ENCODE results near the gene PAK4.
"Not testable (repeated sequence)": the region's sequence is repeated elsewhere in the genome, so short reads cannot be mapped to it uniquely, and the experiment has no call there.

PAK4 gene

DNA sequence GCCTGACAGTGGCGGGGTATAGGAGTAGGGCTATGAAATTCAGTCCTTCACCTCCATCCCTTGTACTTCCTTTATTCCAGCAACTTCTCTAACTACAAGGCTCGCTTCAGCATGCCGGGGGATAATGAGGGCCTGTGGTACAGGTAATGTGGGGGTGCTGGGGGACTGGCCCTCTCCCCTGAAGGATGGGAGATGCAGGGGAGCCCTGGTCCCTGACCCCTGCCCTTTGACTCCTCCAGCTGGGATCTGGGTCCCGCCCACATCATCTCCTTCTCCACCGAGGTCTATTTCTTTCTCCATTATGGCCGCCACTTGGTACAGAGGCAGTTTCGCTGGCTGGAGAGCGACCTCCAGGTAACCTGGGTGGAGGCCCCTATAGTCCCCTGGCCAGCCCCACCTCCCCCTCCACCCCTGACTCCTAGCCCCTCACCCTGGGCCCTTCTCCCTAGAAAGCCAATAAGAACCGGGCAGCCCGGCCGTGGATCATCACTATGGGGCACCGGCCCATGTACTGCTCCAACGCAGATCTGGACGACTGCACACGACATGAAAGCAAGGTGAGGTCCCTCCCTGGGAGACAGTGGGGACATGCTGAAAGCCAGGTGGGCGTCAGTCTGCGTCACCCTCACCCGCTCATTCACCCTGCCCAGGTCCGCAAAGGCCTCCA is 25.0 kb upstream of the PAK4 start:
- no peak for DNase-seq (ENCODE audit: low spot score)

DNA sequence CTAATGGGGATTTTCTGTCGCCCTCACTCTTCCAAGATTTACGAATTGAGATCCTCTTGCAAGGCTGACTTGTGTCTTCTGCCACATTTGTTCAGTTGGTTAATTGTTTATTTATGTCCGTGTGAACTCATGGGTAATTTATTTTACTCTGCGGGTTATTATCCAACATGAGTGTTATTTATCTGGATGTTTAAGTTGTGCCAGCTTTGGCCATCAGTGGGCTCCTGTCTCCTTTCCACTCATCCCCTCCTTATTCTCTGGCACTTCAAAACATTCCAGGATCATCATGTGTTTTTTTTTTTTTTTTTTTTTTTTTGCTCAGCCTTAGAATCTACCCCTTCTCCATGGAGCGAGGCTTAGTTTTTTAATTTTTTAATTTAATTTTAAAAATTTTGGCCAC is 22.4 kb upstream of the PAK4 start:
- no peak for DNase-seq (ENCODE audit: low spot score)

DNA sequence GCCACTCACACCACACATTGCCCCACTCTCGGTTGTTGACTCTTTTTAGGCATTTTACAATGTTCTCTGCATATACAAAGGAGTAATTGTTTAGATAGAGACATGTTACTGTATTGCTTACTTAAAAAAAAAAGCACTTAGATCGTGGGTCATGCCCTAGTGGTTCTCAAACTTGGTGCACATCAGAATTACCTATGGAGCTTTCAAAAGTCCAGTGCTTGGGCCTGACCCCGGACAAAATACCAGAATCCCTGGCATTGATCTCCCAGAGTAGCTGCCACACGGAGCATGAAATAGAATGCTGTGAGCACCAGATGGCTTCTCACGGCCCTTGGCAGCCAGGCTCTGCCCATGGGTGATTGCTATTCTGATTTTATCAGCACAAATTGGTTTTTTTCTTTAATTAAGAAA is 21.4 kb upstream of the PAK4 start:
- DNase-seq (ENCODE audit: low spot score) = no peak

DNA sequence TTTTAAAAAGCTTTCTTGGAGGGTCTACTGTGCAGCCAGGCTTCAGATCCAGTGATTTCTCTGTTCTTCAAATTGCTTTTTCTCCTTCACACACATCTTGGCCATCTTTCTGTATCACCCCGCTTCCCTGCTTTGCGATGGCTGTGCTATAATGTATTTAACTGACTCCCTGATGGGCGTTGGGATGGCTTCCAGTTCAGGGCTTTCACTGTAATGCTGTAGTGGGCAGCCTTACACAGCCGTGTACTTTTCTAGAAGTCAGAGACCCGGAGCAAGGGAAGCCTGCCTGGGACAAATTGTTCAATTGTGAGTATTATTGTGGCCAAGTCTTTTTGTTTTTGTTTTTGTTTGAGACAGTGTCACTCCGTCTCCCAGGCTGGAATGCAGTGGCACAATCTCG is 19.4 kb upstream of the PAK4 start:
- DNase-seq (ENCODE audit: low spot score) = no peak

DNA sequence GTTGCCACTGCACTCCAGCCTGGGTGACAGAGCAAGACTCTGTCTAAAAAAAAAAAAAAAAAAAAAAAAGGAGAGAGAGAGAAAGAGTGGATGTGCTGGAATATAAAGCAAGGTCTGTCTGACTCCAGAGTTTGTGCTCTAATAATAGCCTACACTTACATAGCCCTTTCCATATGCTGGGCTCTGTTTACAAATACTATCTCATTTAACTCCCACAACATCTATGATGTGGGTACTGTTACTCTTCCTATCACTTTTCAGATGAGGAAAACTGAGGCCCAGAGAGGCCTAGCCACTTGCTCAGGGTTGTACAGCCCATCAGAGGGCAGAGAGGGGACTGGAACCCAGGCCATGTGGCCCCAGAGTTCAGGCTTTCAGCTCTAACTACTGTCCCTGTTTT is 15.9 kb upstream of the PAK4 start:
- DNase-seq (ENCODE audit: low spot score) = no peak

DNA sequence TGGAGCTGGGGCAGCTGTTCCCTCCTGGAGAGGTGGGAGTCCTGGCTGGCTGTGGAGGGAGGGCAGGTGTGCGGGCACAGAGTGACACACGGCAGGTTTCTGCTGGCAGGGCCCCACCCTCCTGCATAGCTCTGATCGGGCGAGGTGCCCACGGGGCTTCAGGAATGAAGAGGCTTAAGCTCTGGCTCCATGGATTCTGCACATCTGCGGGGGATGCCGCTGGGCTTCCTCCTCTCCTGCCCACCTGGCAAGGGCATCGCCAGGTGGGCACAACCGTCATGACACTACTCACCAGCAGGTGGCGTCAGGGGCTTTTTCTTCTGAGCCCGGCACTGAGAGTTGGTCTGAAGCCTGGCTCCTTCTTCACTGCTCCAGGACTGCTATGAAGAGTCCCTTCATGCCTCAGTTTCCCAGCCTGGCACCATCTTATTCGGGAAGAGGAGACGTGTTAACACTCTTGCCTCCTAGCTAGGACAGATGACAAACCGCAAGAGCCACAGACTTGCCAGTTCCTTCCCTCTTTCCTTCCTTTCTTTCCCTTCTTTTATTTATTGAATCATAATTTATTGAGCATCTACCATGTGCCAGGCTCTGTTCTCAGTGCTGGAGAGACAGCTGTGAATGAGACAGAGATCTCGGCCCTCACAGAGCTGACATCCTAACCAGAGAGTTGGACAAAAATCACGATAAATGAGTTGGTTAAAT is 15.2 kb upstream of the PAK4 start:
- peak; percentile 73 for DNase-seq (ENCODE audit: low spot score)

DNA sequence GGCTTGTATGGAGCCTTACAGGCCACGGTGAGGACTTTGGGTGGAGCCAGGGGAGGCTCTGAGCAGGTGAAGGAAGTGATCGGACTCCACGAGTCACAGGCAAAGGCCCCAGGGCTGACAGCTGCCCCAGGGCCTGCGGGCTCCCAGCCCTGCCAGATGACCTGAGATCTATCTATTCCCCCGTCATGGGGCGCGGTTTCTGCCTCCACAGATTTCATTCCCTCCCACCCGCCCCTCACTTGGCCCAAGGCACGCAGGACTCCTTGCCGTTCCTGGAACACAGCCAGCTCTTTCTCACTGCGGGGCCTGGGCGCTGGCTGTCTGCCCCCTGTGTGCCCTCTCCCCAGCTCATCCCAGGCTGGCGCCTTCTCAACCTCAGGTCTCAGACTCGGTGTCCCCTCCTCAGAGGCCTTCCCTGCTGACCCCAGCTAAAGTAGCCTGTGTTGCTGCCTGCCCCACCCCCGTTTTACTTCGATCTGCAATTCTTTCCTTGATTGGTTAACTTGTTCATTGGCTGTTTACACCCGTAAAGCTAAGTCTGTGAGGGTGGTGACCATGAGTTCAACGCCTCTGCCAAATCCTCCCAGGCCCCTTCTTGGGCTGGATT is 13.9 kb upstream of the PAK4 start:
- DNase-seq (ENCODE audit: low spot score) = no peak

DNA sequence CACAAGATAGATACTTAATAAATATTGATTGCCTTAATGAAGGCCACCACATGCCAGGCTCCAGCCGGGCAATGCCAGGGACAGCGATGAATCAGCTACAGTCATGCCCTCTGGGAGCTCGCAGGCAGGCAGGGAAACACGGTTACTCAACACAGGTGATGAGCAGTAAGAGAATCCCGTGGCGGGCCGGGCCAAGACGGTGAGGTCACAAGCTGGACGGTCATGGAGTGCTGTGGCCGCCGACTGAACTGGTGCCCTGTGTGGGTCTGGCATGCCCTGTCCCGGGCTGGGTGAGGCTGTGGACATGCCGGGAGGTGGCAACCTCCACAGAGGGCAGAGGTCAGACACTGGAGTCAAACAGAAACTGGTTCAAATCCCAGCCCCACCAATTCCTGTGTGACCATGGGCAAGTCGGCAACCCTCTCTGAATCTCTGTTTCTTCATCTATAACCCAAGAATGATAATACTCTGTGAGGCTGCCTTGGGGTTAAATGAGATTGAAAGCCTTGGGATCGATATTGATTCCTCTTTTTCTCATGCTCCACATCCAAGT is 13.2 kb upstream of the PAK4 start:
- DNase-seq (ENCODE audit: low spot score) = no peak

DNA sequence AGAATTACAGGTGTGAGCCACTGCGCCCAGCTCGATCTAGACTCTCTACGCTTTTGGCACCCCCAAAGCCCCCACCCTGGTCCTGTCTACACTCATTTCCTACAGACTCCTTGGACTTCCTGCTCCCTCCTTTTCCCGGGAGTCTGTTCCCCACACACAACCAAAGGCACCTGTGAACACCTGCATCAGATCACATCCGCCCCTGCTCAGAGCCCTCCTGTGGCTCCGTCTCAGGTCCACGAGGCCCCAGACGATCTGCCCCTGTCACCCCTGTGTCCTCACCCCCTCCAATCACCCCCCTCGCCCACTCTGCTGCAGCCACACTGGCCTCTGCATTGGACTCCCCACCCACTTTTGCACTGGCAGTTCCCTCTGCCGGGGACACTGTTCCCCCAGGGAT is 12.4 kb upstream of the PAK4 start:
- no peak for DNase-seq (ENCODE audit: low spot score)

DNA sequence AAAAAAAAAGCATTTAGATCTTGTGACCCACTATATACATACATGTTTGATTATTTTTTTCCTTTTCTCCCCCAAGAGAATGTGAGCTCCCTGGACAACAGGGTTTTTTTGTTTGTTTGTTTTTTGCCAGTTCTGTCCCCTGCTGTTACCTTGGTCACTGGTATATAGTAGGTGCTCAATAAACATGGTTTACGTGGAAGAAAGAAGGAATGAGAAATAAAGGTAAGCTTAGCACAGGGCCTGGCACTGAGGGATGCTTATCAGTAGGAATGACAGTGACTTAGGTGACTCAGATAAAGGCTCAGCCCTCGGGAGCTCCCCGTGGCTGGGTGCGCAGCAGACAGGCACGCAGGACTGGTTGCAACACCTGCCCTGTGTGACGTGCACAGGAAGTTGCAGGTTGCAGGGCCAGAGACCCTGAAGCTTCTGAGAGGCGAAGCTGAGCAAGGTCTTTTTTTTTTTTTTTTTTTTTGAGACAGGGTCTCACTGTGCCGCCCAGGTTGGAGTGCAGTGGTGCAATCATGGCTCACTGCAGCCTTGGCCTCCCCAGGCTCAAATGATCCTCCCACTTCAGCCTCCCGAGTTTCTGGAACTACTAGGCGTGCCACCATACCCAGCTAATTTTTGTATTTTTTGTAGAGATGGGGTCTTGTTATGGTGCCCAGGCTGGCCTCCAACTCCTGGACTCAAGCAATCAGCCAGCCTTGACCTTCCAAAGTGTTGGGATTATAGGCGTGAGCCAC is 10.3 kb upstream of the PAK4 start:
- no peak for DNase-seq (ENCODE audit: low spot score)

DNA sequence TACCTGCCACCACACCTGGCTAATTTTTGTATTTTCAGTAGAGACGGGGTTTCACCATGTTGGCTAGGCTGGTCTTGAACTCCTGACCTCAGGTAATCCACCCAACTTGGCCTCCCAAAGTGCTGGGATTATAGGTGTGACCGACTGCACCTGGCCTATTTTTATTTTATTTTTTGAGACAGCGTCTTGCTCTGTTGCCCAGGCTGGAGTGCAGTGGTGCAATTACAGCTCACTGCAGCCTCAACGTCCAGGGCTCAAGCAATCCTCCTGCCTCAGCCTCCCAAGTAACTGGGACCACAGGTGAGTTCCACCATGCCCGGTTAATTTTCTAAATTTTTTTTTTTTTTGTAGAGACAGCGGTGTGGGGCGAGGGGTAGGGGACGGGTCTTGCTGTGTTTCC is 8.6 kb upstream of the PAK4 start:
- not testable (repeated sequence) for DNase-seq (ENCODE audit: low spot score)

DNA sequence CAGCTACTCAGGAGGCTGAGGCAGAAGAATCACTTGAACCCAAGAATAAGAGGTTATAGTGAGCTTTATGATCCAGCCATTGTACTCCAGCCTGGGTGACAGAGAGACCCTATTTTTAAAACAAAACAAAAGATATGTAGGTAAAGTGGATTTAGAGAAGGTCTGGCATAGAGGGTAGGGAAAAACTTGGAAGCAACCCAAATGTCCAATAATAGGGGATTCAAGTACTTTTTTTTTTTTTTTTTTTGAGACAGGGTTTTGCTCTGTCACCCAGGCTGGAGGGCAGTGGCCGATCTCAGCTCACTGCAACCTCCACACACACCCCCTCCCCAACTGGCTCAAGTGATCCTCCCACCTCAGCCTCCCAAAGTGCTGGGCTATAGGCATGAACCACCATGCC is 5.8 kb upstream of the PAK4 start:
- no peak for DNase-seq (ENCODE audit: low spot score)

DNA sequence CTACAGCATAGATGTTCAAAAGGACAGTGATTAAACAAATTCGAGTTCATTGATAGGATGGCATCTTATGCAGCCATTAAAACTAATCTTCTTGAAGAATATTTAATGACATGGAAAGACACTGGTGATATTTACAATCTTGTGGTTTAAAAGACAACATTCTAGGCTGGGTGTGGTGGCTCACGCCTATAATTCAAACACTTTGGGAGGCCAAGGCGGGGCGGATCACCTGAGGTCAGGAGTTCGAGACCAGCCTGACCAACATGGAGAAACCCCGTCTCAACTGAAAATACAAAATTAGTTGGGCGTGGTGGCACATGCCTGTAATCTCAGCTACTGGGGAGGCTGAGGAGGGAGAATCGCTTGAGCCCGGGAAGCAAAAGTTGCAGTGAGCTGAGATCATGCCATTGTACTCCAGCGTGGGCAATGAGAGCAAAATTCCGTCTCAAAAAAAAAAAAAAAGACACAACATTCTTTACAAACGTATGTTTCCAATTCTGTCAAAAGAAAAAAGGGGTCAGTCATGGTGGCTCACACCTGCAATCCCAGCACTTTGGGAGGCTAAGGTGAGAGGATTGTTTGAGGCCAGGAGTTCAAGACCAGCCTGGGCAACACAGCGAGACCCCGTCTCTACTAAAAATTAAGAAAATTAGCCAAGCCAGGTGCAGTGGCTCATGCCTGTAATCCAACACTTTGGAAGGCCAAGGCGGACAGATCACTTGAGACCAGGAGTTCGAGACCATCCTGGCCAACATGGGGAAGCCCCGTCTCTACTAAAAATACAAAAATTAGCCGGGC is 2.5 kb upstream of the PAK4 start:
- DNase-seq (ENCODE audit: low spot score) = no peak

DNA sequence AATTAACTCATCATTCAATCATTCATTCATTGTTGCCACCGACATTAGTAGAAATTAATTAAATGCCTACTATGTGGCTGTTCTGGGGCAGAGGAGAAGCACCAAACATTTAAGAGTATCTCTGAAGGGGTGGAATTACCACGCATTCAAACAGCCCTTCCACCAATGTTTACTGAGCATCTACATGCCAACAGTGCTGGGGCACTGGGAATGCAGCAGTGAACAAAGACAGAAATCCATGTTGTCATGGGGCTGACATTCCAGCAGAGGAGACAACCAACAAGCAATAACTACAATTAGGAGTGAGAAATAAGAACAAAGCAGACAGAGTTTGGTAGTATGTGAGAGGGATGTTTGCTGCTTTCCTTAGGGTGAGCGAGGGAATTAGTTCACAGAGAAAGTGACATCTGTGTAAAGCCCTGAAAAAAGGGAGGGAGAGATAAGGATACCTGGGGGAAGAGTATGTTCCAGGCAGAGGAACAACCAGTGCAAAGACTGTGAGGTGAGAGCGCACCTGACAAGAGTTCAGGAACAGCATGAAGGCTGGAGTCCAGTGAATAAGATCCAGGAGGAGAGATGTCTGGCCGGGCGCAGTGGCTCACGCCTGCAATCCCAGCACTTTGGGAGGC is 1.3 kb upstream of the PAK4 start:
- DNase-seq (ENCODE audit: low spot score) = no peak

DNA sequence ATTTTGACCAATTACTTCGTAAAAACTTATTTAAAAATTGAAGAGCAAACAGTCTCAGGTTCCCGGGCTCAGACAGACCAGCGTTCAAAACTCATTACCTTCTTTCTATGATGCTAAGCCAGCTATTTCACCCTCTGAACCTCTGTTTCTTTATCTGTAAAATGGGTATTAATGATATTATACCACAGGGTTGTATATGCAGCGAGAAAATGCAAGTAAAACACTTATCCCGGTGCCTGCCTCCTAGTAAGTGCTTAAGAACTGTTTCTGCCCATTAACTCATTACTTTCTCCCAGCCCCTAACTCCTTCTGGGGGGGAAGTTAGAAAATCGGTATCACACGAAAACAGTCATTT is 410 bp upstream of the PAK4 start:
- no peak for DNase-seq (ENCODE audit: low spot score)

DNA sequence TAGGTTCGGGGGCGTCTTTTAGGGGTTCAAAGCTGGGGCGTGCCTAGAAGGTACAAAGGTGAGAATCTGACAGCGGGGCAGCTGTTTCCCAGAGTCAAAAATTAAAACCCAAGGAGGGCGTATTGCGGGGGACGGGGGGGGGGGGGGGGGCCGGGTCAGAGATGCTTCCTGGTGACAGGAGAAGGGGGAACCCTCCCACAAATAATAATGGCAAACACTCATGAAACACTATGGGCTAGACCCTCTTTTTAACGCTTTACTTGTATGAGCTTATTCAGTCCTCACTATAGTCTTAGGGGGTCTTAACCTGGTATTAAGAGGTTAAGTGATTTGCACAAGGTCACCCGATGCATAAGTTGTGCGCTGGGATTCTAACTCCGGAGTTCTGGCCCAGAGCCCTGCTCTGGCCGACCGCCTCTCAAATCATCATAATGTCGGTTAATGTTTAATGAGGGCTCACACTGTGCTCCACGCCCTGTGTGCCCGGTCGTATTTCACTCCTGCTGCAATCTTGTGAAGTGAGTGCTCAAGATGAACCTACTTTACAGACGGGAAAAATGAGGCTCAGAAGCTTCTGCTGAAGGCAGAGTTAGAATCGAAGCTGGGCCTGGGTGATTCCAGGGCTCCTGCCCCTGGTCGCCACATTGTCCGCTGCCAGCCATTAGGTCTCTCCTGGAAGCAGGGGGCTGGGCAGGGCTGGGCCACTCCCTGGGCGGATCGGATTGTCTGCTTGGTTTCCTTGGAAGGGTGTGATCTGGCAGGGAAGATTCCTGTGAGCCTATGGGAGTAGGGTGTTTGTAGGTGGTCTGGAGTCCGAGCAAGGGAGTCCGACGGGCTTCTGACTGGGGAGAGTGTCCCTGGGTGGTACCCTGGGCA is 964 bp downstream of the PAK4 start:
- peak; percentile 83 for DNase-seq (ENCODE audit: low spot score)

DNA sequence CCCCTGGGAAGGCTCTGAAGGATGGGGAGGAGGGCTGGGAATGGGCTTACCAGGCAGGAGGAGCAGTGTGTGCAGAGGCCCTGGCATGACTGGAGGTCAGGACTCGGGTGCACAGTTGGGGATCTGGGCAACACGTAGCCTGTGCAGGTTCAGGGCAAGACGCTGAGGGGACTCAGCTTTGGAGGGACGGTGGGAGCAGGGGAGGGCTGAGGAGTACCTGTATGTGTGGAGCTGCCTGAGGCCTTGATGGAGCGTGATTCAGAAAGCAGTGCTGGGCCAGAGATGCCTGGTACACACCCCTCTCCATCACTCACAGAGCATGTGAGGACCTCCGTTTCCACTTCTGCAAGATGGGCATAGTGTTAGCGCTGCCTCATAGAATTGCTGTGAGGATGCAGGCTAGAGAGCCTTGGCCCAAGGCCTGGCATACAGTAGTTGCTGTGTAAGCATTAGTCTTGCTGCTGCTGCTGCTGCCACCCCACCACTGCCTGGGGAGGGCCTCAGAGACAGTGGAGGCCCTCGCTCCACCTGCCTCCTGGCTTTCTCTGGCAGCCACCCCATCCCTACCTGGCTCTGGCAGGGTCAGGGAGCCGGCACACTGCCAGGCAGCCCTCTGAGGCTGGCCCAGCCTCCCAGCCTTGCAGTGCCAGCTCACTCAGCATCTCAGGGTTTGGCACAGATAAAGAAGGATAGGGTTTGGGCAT is 2.4 kb downstream of the PAK4 start:
- DNase-seq (ENCODE audit: low spot score) = no peak

DNA sequence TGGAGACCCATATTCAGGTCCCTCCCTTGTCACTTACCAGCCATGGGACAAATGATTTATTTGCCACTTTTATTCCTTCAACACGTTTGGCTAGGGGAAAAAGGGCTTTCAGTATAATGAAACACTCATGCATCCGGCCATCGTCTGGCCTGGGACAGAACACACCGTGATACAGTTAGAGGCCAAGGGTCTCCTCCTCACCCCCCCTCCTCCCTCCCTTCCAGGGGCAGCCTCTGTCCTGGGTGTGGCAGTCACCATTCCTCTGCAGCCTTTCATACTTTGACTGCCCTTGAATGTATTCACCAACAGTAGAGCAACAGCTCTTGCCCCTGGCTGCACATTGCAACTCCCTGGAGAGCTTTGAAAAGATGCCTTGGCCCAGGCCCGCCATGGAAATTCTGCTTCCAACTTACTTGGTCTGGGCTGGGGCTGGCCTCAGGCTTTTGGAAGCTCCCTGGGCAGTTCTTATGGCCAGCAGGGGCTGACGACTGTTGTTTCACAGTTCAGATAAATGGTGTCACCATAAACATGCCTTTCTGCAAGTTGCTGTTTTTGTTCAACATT is 3.0 kb downstream of the PAK4 start:
- DNase-seq (ENCODE audit: low spot score) = no peak

DNA sequence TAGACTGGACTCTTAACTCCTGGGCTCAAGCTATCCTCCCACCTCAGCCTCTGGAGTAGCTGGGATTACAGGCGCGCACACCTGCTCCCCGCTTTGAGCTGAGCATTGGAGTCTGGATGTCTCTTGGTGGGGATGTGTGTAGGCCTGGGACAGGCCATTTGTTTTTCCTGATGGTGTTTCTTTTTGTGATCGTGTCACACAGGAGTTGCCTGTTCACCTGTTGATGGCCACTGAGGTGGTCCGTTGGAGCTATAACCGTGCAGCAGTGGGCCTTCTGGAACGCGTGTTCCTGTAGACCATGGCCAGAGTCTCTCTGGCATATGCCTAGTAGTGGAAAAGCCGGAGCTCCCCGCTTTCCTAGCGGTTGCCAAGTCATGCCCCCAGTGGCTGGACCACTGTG is 3.5 kb downstream of the PAK4 start:
- no peak for DNase-seq (ENCODE audit: low spot score)

All from SW480 (cell line).